Lung (tissue), 12 donors: ENCODE results near the gene EPDR1. TPM values are rescaled to one million over a fixed set of nuclear protein-coding genes. Genes with fewer than 3 reads are reported as not detected.
A peak's percentile ranks its signal among the peaks of the same experiment; 100 is the strongest.

Source experiments
- ATAC-seq: fragments of 200-7000 bp; cut with Tn5 transposase; one replicate; pipeline ENCODE4 v1.9.1; 2020; ENCODE audit warnings: moderate number of reproducible peaks; ENCODE audit not compliant: insufficient read depth, low FRiP score
- DNase-seq, 3 donors: peaks; one replicate each; pipeline ENCODE4 v3.0.0-alpha.2; 2013 to 2017
- H3K27ac ChIP-seq, 2 donors: one replicate each; pipeline ENCODE4 v1.5.1; 2013; ENCODE audit warnings: mild to moderate bottlenecking in 2 of 2, moderate library complexity in 2 of 2, control low read depth in 1 of 2, inconsistent platforms in 1 of 2, low read depth in 1 of 2, low read length in 1 of 2
- H3K27me3 ChIP-seq, 3 donors: one replicate each; pipeline ENCODE4 v1.5.1; 2013; ENCODE audit warnings: low read length in 2 of 3; ENCODE audit not compliant: control insufficient read depth in 3 of 3, insufficient read depth in 3 of 3
- H3K36me3 ChIP-seq, 4 donors: one replicate each; pipeline ENCODE4 v1.5.1; 2013; ENCODE audit warnings: low read length in 4 of 4, mild to moderate bottlenecking in 1 of 4, moderate library complexity in 1 of 4; ENCODE audit not compliant: control insufficient read depth in 4 of 4, insufficient read depth in 4 of 4
- H3K4me1 ChIP-seq, 5 donors: one replicate each; pipeline ENCODE4 v1.5.1; 2013; ENCODE audit warnings: low read length in 5 of 5, mild to moderate bottlenecking in 2 of 5, moderate library complexity in 1 of 5; ENCODE audit not compliant: control insufficient read depth in 5 of 5, insufficient read depth in 5 of 5
- H3K4me3 ChIP-seq: one replicate; pipeline ENCODE4 v1.5.1; 2013; ENCODE audit warnings: mild to moderate bottlenecking, control low read depth, moderate library complexity
- H3K9ac ChIP-seq, 2 donors: one replicate each; pipeline ENCODE4 v1.5.1; 2013; ENCODE audit warnings: low read length in 2 of 2, control low read depth in 1 of 2; ENCODE audit not compliant: insufficient read depth in 1 of 2
- H3K9me3 ChIP-seq, 4 donors: one replicate each; pipeline ENCODE4 v1.5.1; 2013; ENCODE audit warnings: low read length in 3 of 4, mild to moderate bottlenecking in 1 of 4, moderate library complexity in 1 of 4; ENCODE audit not compliant: control insufficient read depth in 4 of 4, insufficient read depth in 3 of 4
- WGBS, 2 donors: extraction: QIAGEN DNeasy Blood & Tissue Kit; methylation state at CpG; one replicate each; pipeline ENCODE4 v1.1.7; 2013; 5-methylcytosine and 5-hydroxymethylcytosine counted together
- polyA plus RNA-seq, 2 donors: library from polyadenylated mRNA; stranded (reverse); fragments of 200-250 nt; gene quantifications; one replicate each; pipeline ENCODE4 v1.2.1, GENCODE V29; 2013
- total RNA-seq, 2 donors: library from RNA; depleted of rRNA in 1 of 2; stranded (reverse); fragments of >200 nt in 1 of 2; gene quantifications; one replicate each; pipeline ENCODE4 v1.2.1, GENCODE V29; 2014 to 2021
- TF ChIP-seq, protein P1 (sequence below): IDR thresholded peaks from 2 replicates; pipeline ENCODE4 v1.5.1; 2012; ENCODE audit warnings: mild to moderate bottlenecking; ENCODE audit errors: control extremely low read depth, extremely low read depth
- donor health status: control.
- donor health status: control.
- donor health status: Bipolar disorder and iron deficiency.
- donor health status: healthy.
- donor health status: DM: yes; HTN: yes; CAD: no.

Gene EPDR1
- total and polyA plus RNA-seq, 4 donors: 22.5 to 93.2 (median 49.1) TPM

GRCh38 chr7:37894671-37895070 is 25.8 kb upstream of the EPDR1 start:
- Histone ChIP-seq H3K36me3 (no peaks in the 10 kb centered on the region), H3K9ac (no peak overlapping the region), H3K4me1 (no peaks in the 10 kb centered on the region), H3K9me3 (no peaks in the 10 kb centered on the region), H3K4me3 (no peak overlapping the region), H3K27me3 (peaks cover 0 to 2% (median 0%) of the 10 kb centered on the region in 3 donors), H3K27ac (no peak overlapping the region)
- 59 to 73% methylated on average over 3 of the region's 3 CpGs for WGBS, 2 donors
- TF ChIP-seq, protein P1, sequence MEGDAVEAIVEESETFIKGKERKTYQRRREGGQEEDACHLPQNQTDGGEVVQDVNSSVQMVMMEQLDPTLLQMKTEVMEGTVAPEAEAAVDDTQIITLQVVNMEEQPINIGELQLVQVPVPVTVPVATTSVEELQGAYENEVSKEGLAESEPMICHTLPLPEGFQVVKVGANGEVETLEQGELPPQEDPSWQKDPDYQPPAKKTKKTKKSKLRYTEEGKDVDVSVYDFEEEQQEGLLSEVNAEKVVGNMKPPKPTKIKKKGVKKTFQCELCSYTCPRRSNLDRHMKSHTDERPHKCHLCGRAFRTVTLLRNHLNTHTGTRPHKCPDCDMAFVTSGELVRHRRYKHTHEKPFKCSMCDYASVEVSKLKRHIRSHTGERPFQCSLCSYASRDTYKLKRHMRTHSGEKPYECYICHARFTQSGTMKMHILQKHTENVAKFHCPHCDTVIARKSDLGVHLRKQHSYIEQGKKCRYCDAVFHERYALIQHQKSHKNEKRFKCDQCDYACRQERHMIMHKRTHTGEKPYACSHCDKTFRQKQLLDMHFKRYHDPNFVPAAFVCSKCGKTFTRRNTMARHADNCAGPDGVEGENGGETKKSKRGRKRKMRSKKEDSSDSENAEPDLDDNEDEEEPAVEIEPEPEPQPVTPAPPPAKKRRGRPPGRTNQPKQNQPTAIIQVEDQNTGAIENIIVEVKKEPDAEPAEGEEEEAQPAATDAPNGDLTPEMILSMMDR: no peak
- no peak for ATAC-seq
- no peak for DNase-seq

DNA sequence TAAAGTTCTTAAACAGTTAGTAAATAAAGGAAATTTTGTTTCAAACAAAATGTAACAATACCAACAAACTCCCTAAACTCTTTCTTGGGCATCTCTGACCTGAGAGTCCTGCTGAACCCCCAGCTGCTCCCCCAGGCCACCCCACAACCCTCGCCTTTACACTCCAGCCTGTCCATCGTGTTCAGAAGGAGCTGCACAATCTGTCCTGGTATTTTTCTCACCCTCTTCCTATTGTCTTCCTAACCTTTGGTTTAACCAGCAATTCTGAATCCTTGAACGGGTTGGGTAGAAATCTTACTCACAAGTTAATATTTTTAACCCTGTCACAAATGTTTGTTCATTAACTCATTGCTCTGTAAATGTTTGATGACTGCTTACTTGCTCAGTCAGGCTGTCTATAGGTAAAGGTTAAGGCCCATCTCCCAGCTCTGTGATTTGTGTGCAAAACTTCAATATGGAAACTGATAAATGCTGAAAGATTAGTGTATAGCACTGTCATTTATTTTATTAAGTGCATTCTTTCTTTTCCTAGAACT is 20.7 kb upstream of the EPDR1 start:
- DNase-seq (no peak), ATAC-seq (no peak)
- WGBS, 2 donors: 78 to 87% methylated on average over 3 of the region's 3 CpGs
- TF ChIP-seq, protein P1: no peak
- Histone ChIP-seq H3K27ac (no peak overlapping the region), H3K9ac (no peak overlapping the region), H3K36me3 (no peaks in the 10 kb centered on the region), H3K9me3 (no peaks in the 10 kb centered on the region), H3K4me1 (peaks cover 0 to 4% (median 0%) of the 10 kb centered on the region in 5 donors), H3K4me3 (no peak overlapping the region), H3K27me3 (peaks cover 0 to 2% (median 0%) of the 10 kb centered on the region in 3 donors)

- Histone ChIP-seq H3K9me3 (no peaks in the 10 kb centered on the region), H3K9ac (no peak overlapping the region), H3K27me3 (no peaks in the 10 kb centered on the region), H3K4me3 (no peak overlapping the region), H3K36me3 (no peaks in the 10 kb centered on the region), H3K27ac (no peak overlapping the region), H3K4me1 (peaks cover 0 to 4% (median 0%) of the 10 kb centered on the region in 5 donors)
- DNase-seq (peak in 2 of 3 donors; percentile 64 to 75), ATAC-seq (peak; percentile 61)
- TF ChIP-seq, protein P1: peak; percentile 1
- WGBS, 2 donors: 21 to 27% methylated on average over 6 of the region's 6 CpGs
These were observed 19.1 kb upstream of the EPDR1 start for GRCh38 chr7:37901236-37901827.
